Measurements from ENCODE around the gene SIK2.
A peak's percentile ranks its signal among the peaks of the same experiment; 100 is the strongest.

The SIK2 gene

DNA sequence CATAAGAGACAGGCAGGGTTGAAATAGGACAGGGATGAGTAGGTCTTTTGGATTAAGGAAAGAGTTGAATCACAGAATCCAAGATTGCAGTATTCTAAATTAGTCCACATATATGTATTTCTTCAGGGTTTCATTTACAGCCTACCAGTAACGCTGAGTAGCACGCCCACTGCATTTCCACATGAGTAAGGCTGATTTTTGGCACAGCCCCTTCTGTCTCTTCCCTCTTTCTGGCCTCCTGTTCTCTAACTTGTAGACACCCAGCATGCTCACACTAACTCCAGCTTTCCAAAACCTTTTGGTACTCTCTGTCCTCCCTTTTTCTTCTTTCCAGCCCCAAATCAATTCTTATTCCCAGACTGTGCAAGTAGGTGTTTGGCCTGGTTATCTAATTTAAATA lies 3.7 kb upstream of the SIK2 start:
- DNase-seq: no peak
- no peak overlapping the region for H3K27ac Mint-ChIP-seq

DNA sequence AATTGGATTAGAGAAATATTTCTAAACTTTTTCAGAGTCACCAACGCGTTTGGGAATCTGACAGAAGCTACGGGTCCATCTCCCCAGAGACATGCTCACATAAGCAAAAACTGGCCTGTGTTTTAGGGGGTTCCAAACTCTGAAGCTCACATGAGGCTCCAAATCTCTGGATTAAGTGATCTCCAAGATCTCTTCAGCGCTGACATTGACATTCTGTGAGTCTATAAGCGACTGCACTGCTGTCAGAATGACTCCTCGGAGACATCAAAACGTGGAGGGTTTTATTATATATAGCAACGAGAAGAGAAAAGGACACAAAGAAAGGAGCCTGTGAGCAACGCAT lies 642 bp upstream of the SIK2 start:
- Mint-ChIP-seq H3K27me3 (no peaks in the 10 kb centered on the region), H3K27ac (peak overlapping the region; percentile 91 to 96), H3K9me3 (no peaks in the 10 kb centered on the region), H3K4me1 (peaks cover 33% of the 10 kb centered on the region), H3K4me3 (peak overlapping the region; percentile 80 to 94)
- ATAC-seq: no peak
- no peak for DNase-seq

More for the DNA sequence above, 3.7 kb upstream of the SIK2 start:
- no peak for ATAC-seq
- Mint-ChIP-seq H3K4me3 (no peak overlapping the region), H3K9me3 (no peaks in the 10 kb centered on the region), H3K4me1 (peaks cover 13% of the 10 kb centered on the region), H3K27me3 (no peaks in the 10 kb centered on the region)

DNA sequence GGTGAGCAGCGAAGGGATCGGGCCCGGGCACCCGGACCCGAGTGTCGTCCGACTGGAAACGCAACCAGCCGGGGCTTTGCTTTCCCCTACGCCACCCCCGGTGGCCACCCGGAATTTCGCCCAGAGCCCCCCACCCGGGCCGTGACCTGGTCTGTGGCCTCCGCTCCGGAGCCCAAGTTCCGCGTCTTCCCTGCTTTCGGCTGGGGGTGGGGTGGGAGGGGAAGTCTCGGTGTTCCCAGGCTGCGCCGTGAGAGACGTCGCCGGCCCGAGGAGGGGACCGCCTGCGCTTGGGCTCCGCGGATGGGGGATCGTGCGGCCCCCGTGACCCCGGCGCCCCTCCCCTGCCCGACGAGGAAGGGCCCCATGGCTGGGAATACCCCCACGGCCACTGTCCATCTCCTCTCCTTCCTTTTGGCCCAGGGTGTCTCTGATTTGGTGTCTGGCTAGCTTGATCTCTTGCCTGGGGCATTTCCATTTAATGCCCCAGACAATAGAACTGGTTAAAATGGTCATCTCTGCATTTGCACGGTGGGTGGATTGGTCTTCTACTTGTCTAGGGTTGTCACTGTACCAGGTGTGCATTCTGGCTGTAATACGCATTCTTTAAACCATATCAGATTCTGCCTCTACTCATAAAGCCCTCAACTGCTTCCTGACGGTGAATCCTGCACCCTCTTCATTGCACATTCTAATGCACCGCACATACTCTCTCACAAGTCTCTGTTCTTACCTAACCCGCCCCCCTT lies 789 bp downstream of the SIK2 start:
- Mint-ChIP-seq H3K27me3 (no peaks in the 10 kb centered on the region), H3K27ac (peak overlapping the region; percentile 34 to 93), H3K9me3 (no peaks in the 10 kb centered on the region), H3K4me1 (peaks cover 33% of the 10 kb centered on the region), H3K4me3 (peak overlapping the region; percentile 80 to 94)
- ATAC-seq (no peak), DNase-seq (peak in 1 of 2 donors; percentile 19)

DNA sequence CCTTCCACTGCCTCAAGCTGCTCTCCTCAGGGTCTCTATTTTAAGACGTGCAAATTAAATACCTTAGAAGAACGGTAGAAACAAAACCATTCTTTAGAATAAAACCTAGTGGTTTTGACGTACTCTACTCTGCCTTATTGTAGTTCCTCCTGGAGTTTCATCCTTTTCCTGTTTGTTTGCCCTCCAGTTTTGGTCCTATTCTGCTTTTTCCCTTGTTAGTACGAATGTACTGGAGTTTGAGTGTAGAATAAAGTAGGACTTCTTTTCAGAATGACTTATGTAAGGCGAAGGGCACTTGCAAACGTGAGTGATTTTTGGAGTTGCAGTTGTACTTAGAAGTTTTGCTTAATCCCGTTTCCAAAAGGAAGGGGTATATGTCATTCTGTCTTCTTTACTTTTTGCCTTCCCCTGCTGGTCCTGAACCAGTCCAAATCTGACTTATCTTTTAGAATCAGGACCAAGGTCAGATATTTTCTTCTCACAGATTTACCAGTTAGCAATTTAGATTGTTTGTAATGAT lies 1.4 kb downstream of the SIK2 start:
- ATAC-seq (no peak), DNase-seq (no peak)
- Mint-ChIP-seq H3K9me3 (no peaks in the 10 kb centered on the region), H3K27ac (peak overlapping the region; percentile 35 to 93), H3K4me3 (peak overlapping the region; percentile 80 to 94), H3K27me3 (no peaks in the 10 kb centered on the region), H3K4me1 (peaks cover 33% of the 10 kb centered on the region)

DNA sequence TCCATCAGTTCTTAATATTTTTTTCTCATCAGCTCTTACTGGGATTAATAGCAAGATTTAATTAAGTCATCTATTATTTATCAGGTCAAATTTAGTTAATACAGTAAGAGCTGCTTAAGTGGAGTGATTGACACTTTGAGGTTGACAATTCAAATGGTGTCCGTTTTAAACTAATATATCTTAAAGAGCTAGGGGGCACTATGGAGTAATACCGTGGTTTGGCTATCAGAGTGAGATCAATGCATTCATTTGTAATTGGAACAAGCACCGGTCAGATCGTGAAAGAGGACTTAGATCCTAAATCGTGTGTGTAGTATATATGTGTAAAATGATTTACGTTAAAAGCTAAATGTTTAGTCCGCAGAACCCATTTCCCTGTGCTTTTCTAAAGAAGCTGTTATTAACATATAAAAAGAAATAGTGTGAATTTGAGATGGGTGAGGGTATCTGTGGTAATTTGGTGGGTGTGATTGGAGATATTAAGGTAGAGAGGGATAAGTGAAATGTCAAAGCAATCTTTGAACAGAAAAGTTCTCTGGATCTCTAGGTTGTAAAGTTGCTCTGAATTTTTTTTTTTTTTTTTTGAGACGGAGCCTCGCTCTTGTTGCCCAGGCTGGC lies 2.3 kb downstream of the SIK2 start:
- Mint-ChIP-seq H3K4me3 (peak overlapping the region; percentile 19 to 42), H3K27me3 (no peaks in the 10 kb centered on the region), H3K4me1 (peaks cover 33% of the 10 kb centered on the region), H3K9me3 (no peaks in the 10 kb centered on the region), H3K27ac (no peak overlapping the region)
- no peak for ATAC-seq
- no peak for DNase-seq

DNA sequence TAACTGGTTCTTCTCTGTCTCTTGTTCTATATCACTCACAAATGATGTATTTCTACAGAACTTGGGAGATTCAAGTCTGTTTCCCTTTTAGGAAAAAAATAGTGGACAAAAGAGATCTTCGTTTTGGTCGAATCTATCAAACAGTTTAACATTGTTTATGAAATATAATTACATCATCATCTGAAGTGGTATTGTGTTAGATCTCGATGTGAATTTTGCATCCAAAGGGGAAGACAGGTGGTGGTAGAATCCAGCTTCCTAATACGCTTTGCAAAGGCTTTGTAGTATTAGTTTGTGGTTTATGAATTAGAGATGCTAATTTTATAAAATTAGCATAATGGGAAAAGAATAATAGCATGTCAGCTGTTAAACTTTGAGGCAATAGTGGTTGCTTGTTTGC lies 3.4 kb downstream of the SIK2 start:
- no peak for ATAC-seq
- no peak overlapping the region for H3K4me3 Mint-ChIP-seq
- no peaks in the 10 kb centered on the region for H3K27me3 Mint-ChIP-seq

DNA sequence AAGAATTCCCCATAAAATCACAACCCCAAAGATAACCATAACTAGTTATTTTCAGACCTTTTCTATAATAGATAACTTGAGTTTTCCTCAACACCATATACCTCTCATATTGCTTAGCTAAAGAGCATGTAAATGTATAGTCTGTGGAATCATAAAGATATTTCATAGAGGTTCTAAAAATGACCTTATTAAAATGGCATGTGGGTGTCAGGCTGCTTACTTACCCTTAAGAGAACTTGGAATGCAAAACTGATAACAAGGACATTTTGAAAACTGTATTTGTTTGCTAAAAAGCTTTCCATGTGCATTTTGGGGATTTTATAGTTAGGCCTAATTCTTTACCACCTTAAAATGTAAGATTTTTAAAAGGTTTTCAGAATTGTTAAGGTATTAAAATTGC lies 4.7 kb downstream of the SIK2 start:
- Mint-ChIP-seq H3K4me3 (no peak overlapping the region), H3K27ac (no peak overlapping the region), H3K27me3 (no peaks in the 10 kb centered on the region), H3K9me3 (no peaks in the 10 kb centered on the region), H3K4me1 (peaks cover 30% of the 10 kb centered on the region)
- no peak for ATAC-seq
- no peak for DNase-seq

More for the DNA sequence above, 3.4 kb downstream of the SIK2 start:
- DNase-seq: no peak
- Mint-ChIP-seq H3K27ac (no peak overlapping the region), H3K9me3 (no peaks in the 10 kb centered on the region), H3K4me1 (peaks cover 33% of the 10 kb centered on the region)

DNA sequence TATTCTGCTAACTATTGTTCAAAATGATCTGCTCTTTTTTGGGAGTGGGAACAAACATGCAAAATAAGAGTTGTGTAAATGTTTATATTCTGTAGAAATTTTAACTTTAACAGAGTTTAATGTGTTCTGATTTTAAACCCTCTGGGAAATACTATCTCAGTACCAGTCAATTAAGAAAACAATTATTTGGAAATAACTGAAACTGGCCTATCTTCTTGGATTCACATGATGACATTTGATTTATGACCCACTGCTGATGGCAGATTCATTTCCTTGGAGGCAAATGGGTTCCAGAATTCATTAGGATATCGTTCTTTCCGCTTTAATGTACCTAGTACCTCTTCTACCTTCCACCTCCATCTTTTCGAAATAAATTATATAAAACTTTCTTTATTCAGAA lies 5.5 kb downstream of the SIK2 start:
- DNase-seq: no peak
- Mint-ChIP-seq H3K4me1 (peaks cover 32% of the 10 kb centered on the region), H3K9me3 (no peaks in the 10 kb centered on the region), H3K4me3 (no peak overlapping the region), H3K27me3 (no peaks in the 10 kb centered on the region), H3K27ac (no peak overlapping the region)
- ATAC-seq: no peak

DNA sequence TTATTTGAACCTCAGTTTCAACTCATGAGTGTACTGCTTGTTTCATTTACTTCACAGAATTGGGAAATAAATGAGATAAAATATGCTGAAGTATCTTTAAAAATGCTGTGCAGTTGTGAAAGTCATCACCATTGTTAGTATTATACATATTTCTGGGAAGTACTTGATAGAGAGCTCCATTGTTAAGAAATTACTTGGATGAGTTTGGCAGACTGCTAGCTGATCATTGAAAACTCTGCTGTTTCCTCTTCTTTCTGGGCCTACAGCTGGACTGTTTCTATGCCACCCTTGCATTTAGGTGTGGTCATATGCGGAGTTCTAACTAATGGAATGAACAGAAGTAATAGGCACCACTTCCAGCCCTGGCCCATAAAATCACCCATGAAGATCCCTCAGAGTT lies 10.0 kb downstream of the SIK2 start:
- Mint-ChIP-seq H3K4me3 (no peak overlapping the region), H3K4me1 (peaks cover 7% of the 10 kb centered on the region), H3K27me3 (no peaks in the 10 kb centered on the region), H3K9me3 (no peaks in the 10 kb centered on the region), H3K27ac (no peak overlapping the region)
- ATAC-seq (no peak), DNase-seq (no peak)

DNA sequence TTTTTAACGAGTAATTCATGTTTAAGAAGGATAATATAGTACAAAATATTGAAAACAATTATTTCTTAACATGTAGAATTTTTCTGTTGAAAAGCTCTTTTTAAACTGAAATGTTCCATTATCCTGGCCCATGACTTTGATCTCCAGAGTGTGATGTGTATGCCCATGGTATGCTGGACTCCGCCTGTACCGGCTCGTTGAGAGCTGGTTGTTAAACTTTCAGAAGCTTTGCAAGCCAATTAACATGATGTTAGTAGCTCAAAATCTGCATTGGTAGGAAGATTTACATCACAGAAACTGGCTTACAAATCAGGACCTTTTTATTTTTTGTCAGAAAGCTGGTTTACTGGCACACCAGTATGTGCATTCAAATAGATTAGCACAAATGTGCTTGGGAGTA lies 15.0 kb downstream of the SIK2 start:
- DNase-seq: no peak
- Mint-ChIP-seq H3K27me3 (no peaks in the 10 kb centered on the region), H3K27ac (no peak overlapping the region), H3K9me3 (no peaks in the 10 kb centered on the region), H3K4me3 (no peak overlapping the region), H3K4me1 (no peaks in the 10 kb centered on the region)
- no peak for ATAC-seq

DNA sequence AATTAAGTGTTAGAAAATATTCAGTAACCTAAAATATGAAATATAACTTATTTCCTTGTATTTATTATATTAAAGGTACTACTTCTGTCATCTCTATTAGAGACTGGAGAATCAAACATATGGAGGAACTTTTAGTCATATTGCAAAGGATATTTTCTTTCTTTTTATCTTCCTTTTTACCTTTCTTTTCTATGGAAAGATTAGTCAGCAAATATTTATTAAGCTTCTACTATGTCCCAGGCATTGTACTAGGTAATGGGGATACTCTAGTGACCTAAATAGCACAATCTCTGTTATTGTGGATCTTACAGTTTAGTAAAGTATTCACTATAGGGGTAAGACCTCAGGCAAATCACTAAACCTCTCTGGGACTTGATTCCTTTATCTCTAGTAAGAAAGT lies 18.3 kb downstream of the SIK2 start:
- Mint-ChIP-seq H3K4me1 (no peaks in the 10 kb centered on the region), H3K4me3 (no peak overlapping the region), H3K27me3 (no peaks in the 10 kb centered on the region), H3K27ac (no peak overlapping the region), H3K9me3 (peaks cover 0 to 9% of the 10 kb centered on the region in 2 donors)
- DNase-seq: no peak
- ATAC-seq: no peak

DNA sequence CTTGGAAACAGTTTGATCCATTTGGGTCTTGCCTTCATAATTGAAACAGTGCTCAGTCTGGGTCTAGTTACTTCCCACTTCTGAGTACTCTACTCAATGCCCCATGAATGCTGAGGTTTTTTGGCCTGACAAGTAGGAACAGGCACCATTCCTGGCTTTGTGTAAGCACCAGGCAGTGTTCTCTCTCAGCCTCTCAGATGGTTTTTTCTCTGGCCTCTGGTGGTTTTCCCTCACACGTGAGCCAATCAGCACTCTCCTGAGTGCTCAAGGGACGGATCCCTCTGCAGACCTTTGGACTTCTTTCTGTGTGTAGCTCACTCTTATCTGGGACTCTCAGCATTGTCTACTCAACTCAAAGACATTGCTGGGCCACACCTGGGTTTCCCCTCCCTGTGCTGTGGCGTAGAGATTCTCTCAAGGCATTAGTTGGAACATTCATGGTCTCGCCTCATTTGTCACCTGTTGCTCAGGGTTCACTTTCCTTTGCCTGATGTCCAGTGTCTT lies 21.3 kb downstream of the SIK2 start:
- peaks cover 0 to 9% of the 10 kb centered on the region in 2 donors for H3K9me3 Mint-ChIP-seq
- ATAC-seq: no peak

DNA sequence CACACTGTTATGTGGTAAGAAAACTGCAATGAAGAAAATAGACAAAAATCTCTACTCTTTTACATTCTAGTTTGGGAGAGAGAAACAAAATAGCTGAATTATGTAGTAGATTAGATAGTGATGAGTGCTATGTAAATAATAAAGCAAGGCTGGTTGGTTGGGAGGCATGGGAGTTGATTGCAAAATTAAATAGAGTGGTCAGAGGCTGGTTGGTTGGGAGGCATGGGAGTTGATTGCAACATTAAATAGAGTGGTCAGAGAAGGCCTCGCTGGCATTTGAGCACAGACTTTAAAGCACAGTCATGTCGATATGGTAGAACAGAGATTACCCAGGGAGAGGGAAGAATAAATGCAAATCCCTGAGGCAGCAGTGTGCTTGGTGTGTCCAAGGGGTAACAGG lies 22.4 kb downstream of the SIK2 start:
- ATAC-seq (no peak), DNase-seq (no peak)
- Mint-ChIP-seq H3K4me3 (no peak overlapping the region), H3K27ac (peak overlapping the region in 1 of 2 donors; percentile 4), H3K27me3 (no peaks in the 10 kb centered on the region), H3K9me3 (peaks cover 0 to 9% of the 10 kb centered on the region in 2 donors), H3K4me1 (no peaks in the 10 kb centered on the region)

More for the DNA sequence above, 21.3 kb downstream of the SIK2 start:
- Mint-ChIP-seq H3K4me3 (no peak overlapping the region), H3K27ac (no peak overlapping the region), H3K4me1 (no peaks in the 10 kb centered on the region), H3K27me3 (no peaks in the 10 kb centered on the region)
- no peak for DNase-seq

DNA sequence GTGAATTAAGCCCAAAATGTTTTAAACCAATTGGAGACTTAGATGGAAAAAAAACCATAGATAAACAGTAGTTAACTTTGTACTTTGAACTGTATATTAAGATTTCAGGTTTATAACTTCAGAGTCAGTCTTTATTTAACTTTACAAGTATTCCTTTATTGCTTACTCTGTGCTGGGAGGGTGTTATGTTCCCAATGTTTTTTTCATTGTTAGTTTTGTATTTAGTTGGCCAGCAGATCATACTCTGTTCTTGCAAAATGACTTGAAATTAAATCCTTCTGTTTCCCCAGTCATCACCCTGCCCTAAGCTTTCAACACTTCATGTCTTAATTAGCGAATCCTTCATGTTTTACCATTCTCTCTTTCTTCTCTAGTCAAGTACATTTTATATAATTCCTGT lies 25.3 kb downstream of the SIK2 start:
- no peak for ATAC-seq
- Mint-ChIP-seq H3K4me3 (no peak overlapping the region), H3K27ac (no peak overlapping the region), H3K27me3 (no peaks in the 10 kb centered on the region), H3K9me3 (peaks cover 0 to 6% of the 10 kb centered on the region in 2 donors), H3K4me1 (no peaks in the 10 kb centered on the region)
- DNase-seq: no peak

DNA sequence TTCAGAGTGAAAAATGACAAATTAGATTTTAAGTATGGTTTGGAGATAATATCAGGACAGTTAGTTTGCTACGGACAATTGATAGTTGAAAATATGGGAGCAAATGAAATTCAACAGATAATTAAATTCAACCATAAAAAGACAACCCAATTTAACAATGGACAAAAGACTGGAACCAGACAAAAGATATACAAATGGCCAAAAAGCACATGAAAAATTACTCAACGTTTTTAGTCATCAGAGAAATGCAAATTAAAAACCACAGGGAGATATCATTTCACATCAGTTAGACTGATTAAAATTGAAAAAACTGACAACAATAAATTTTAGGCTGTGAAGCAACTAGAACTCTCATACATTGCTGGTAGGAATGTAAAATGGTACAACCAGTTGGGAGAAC lies 27.2 kb downstream of the SIK2 start:
- peaks cover 9% of the 10 kb centered on the region for H3K4me1 Mint-ChIP-seq
- ATAC-seq (no peak), DNase-seq (no peak)
- H3K27me3 Mint-ChIP-seq: no peaks in the 10 kb centered on the region
- no peak overlapping the region for H3K27ac Mint-ChIP-seq
- no peaks in the 10 kb centered on the region for H3K9me3 Mint-ChIP-seq
- peak overlapping the region in 1 of 2 donors; percentile 5 for H3K4me3 Mint-ChIP-seq

DNA sequence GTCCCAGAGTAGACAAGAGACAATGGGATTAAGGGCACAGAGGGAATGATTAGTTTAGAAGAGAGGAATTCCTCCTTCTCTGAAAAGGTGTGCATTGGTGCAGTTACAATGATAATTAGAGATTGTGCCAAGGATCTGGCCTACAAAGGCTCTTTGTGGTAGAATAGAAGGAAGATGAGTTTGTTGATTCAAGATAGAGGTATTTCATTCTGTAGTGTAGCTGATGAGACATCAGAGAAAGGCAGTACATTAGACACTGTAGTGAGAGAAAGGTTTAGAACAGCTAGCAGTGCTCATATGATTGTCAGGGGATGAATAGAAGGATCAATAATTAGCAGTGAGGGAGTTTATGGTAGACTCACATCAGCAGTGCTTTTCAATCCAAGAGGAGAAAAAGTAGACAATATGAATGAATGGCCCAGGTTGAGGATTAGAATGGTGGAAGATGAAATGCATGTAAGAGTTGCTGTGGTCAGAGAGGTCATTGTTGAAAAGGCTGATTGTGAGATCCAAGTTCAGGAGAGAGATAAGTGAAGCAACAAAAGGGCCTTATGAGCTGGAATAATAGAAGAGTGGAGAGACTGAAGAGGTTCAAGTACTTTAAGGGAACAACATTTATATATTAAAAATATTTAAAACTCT lies 28.9 kb downstream of the SIK2 start:
- Mint-ChIP-seq H3K4me3 (no peak overlapping the region), H3K9me3 (no peaks in the 10 kb centered on the region), H3K27ac (no peak overlapping the region), H3K4me1 (peaks cover 24% of the 10 kb centered on the region), H3K27me3 (no peaks in the 10 kb centered on the region)
- DNase-seq (no peak), ATAC-seq (no peak)
